SU-DHL-6 (cell line): Measurements from ENCODE around the gene CHAT.

Experiments used
- EZH2phosphoT487 ChIP-seq: fragments of 200-600 bp; sonication (generic), shearing (Covaris generic); conservative IDR thresholded peaks from 2 replicates; pipeline ENCODE4 v1.6.1; 2018; ENCODE audit warnings: mild to moderate bottlenecking, antibody characterized with exemption, low read length, moderate library complexity, mixed read lengths
- TF ChIP-seq, protein P1 (sequence below): fragments of 200-600 bp; sonication (generic); IDR thresholded peaks from one replicate; pipeline ENCODE4 v1.5.1; 2017; ENCODE audit warnings: antibody characterized with exemption, mild to moderate bottlenecking, low read length, moderate library complexity; ENCODE audit not compliant: insufficient read depth, poor library complexity, severe bottlenecking

DNA sequence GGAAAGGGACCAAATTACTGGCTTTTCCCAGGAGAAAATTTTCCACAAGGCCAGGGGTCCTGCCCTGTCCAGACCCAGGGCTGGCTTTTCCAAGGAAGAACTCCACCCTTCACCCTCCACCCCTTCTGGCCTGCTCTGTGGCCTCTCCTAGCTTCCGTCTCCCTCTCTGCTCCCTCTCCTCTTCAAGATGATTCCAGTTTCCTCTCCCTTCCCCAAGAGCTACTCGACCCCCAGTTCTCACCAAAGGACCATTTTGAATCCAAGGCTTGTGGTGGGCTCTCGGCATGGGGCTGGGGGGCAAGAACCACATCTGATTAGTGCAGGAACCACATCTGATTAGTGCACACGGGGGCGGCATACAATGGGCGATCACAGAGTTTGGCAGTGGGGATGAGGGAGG lies 7.7 kb downstream of the CHAT start:
- TF ChIP-seq, protein P1, sequence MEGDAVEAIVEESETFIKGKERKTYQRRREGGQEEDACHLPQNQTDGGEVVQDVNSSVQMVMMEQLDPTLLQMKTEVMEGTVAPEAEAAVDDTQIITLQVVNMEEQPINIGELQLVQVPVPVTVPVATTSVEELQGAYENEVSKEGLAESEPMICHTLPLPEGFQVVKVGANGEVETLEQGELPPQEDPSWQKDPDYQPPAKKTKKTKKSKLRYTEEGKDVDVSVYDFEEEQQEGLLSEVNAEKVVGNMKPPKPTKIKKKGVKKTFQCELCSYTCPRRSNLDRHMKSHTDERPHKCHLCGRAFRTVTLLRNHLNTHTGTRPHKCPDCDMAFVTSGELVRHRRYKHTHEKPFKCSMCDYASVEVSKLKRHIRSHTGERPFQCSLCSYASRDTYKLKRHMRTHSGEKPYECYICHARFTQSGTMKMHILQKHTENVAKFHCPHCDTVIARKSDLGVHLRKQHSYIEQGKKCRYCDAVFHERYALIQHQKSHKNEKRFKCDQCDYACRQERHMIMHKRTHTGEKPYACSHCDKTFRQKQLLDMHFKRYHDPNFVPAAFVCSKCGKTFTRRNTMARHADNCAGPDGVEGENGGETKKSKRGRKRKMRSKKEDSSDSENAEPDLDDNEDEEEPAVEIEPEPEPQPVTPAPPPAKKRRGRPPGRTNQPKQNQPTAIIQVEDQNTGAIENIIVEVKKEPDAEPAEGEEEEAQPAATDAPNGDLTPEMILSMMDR, result no peak
- no peak for TF ChIP-seq EZH2phosphoT487
